ENCODE results near the gene ZDHHC7. TPM values are rescaled to one million over a fixed set of nuclear protein-coding genes. Genes with fewer than 3 reads are reported as not detected.
A peak's percentile ranks its signal among the peaks of the same experiment; 100 is the strongest.

Gene ZDHHC7
- total RNA-seq, 1 experiment from 2014 or later = 39.9 TPM

GRCh38 chr16:85028685-85029407, 17.5 kb upstream of the ZDHHC7 start:
- Histone ChIP-seq H3K9me2 (ENCODE audit: insufficient read depth) (no peaks in the 10 kb centered on the region), H3K9ac (ENCODE audit: low read length) (peak overlapping the region; percentile 73; the same call in 1 of the 2 replicates), H3K4me1 (ENCODE audit: control insufficient read depth in 1 of 2, insufficient read depth in 2 of 2, low read length in 2 of 2) (peaks cover 28 to 39% of the 10 kb centered on the region in 2 experiments), H2AFZ (ENCODE audit: low read depth, low read length, poor library complexity, severe bottlenecking) (no peak overlapping the region), H4K20me1 (ENCODE audit: insufficient read depth) (no peaks in the 10 kb centered on the region), H3K36me3 (ENCODE audit: control insufficient read depth in 1 of 2, insufficient read depth in 2 of 2, low read length in 2 of 2) (no peaks in the 10 kb centered on the region), H3K4me2 (ENCODE audit: low read length) (peak overlapping the region; percentile 97), H3K4me3 (replicated peaks in 1 of 2; ENCODE audit: low read depth in 1 of 2, low read length in 2 of 2) (peak overlapping the region; percentile 56 to 82), H3K27ac (ENCODE audit: low read depth, low read length) (no peak overlapping the region), H3K79me2 (ENCODE audit: insufficient read depth, low read length) (no peaks in the 10 kb centered on the region), H3K27me3 (ENCODE audit: insufficient read depth, low read length) (peaks cover 9% of the 10 kb centered on the region; the same call in 1 of the 2 replicates), H3K9me3 (ENCODE audit: control insufficient read depth in 1 of 2, insufficient read depth in 1 of 2, low read depth in 1 of 2, low read length in 2 of 2) (no peaks in the 10 kb centered on the region)
- DNase-seq (ENCODE audit: low read depth, low spot score) (no peak), ATAC-seq (peak; percentile 51)
- no TSS peak for BruUV-seq (replicated peaks)
- RAD21 ChIA-PET (ENCODE audit: low non-redundant PET in 1 of 2, low total read pairs in 2 of 2, uncharacterized antibody in 2 of 2, unreplicated experiment in 2 of 2) = no interaction called here
- POLR2A ChIA-PET = interaction anchor here (1.9 to 3.2 kb wide), 2 partner anchors 8 to 18 kb away, joined by 10 to 17 read pairs; partner anchors contain the start of gene ZDHHC7
- no peak for TF ChIP-seq TCF7L2 (IDR thresholded peaks at IDR 0.05; ENCODE audit: borderline replicate concordance, extremely low read depth, insufficient read depth, insufficient read length)
- no peak for TF ChIP-seq SIN3A (IDR thresholded peaks at IDR 0.05; ENCODE audit: low read depth)
- TF ChIP-seq MAX (IDR thresholded peaks at IDR 0.05) = no peak
- no peak for TF ChIP-seq ZNF274 (IDR thresholded peaks at IDR 0.05; ENCODE audit: low read depth, low read length)
- no peak for TF ChIP-seq SP1 (IDR thresholded peaks at IDR 0.05; ENCODE audit: low read depth)
- TF ChIP-seq ZFX (IDR thresholded peaks at IDR 0.05) = no peak
- TF ChIP-seq EGR1 (IDR thresholded peaks at IDR 0.05; ENCODE audit: low read depth) = no peak
- no peak for TF ChIP-seq CTCF (IDR thresholded peaks at IDR 0.05 in 2 of 3, conservative IDR thresholded peaks at IDR 0.05 in 1 of 3; ENCODE audit: borderline replicate concordance in 1 of 3, insufficient read depth in 1 of 3, low read depth in 2 of 3, low read length in 2 of 3)
- no peak for TF ChIP-seq RAD21 (IDR thresholded peaks at IDR 0.05; ENCODE audit: low read depth)
- TF ChIP-seq EZH2 (IDR thresholded peaks at IDR 0.05) = no peak
- TF ChIP-seq REST (IDR thresholded peaks at IDR 0.05; ENCODE audit: low read depth) = no peak
- no peak for TF ChIP-seq CBX3 (IDR thresholded peaks at IDR 0.05; ENCODE audit: low read depth)
- TF ChIP-seq ELF1 (IDR thresholded peaks at IDR 0.05; ENCODE audit: borderline replicate concordance, low read depth) = no peak
- CTCF ChIA-PET = interaction anchor here (0.9 to 1.8 kb wide), 4 partner anchors 8 to 86 kb away, joined by 4 to 5 read pairs (median 5); no protein-coding TSS in a partner anchor
- intact Hi-C loops (cut with micrococcal nuclease) = loop anchor here (5.0 kb wide), 1 partner anchor 58 kb away; no protein-coding TSS in a partner anchor
